ENCODE measurements around the gene CDK5RAP2. TPM values are rescaled to one million over a fixed set of nuclear protein-coding genes. Genes with fewer than 3 reads are reported as not detected.

Gene CDK5RAP2
- total RNA-seq, 1 donor from 2014 or later = 16.8 TPM

GRCh38 chr9:120477534-120478001 is 102.4 kb downstream of the CDK5RAP2 start:
- FAIRE-seq (no peak), DNase-seq (ENCODE audit: low read depth) (peak; percentile 86)
- H3K4me3 ChIP-seq (ENCODE audit: low read depth, low read length) = no peak overlapping the region
- peaks cover 1% of the 10 kb centered on the region for H3K36me3 ChIP-seq (ENCODE audit: control insufficient read depth, insufficient read depth, low read length)
- TF ChIP-seq CTCF (IDR thresholded peaks at IDR 0.05; ENCODE audit: insufficient read depth, low read length, severe bottlenecking) = peak; percentile 97
- H3K27me3 ChIP-seq (ENCODE audit: control insufficient read depth, insufficient read depth, low read length) = no peaks in the 10 kb centered on the region

GRCh38 chr9:120475341-120475740 is 104.6 kb downstream of the CDK5RAP2 start:
- no peak for FAIRE-seq
- TF ChIP-seq CTCF (IDR thresholded peaks at IDR 0.05; ENCODE audit: insufficient read depth, low read length, severe bottlenecking) = no peak
- DNase-seq (ENCODE audit: low read depth) = no peak
- Histone ChIP-seq H3K36me3 (ENCODE audit: control insufficient read depth, insufficient read depth, low read length) (peaks cover 1% of the 10 kb centered on the region), H3K27me3 (ENCODE audit: control insufficient read depth, insufficient read depth, low read length) (no peaks in the 10 kb centered on the region), H3K4me3 (ENCODE audit: low read depth, low read length) (no peak overlapping the region)

- no peaks in the 10 kb centered on the region for H3K27me3 ChIP-seq (ENCODE audit: control insufficient read depth, insufficient read depth, low read length)
- no peak for FAIRE-seq
- DNase-seq (ENCODE audit: low read depth) = no peak
- TF ChIP-seq CTCF (IDR thresholded peaks at IDR 0.05; ENCODE audit: insufficient read depth, low read length, severe bottlenecking) = no peak
- no peak overlapping the region for H3K4me3 ChIP-seq (ENCODE audit: low read depth, low read length)
- peaks cover 1% of the 10 kb centered on the region for H3K36me3 ChIP-seq (ENCODE audit: control insufficient read depth, insufficient read depth, low read length)
Observed at GRCh38 chr9:120474591-120475243, 105.2 kb downstream of the CDK5RAP2 start.

GRCh38 chr9:120473608-120474007 is 106.4 kb downstream of the CDK5RAP2 start:
- Histone ChIP-seq H3K36me3 (ENCODE audit: control insufficient read depth, insufficient read depth, low read length) (no peaks in the 10 kb centered on the region), H3K27me3 (ENCODE audit: control insufficient read depth, insufficient read depth, low read length) (no peaks in the 10 kb centered on the region), H3K4me3 (ENCODE audit: low read depth, low read length) (no peak overlapping the region)
- TF ChIP-seq CTCF (IDR thresholded peaks at IDR 0.05; ENCODE audit: insufficient read depth, low read length, severe bottlenecking) = no peak
- no peak for FAIRE-seq
- no peak for DNase-seq (ENCODE audit: low read depth)

- Histone ChIP-seq H3K4me3 (ENCODE audit: low read depth, low read length) (no peak overlapping the region), H3K36me3 (ENCODE audit: control insufficient read depth, insufficient read depth, low read length) (no peaks in the 10 kb centered on the region), H3K27me3 (ENCODE audit: control insufficient read depth, insufficient read depth, low read length) (no peaks in the 10 kb centered on the region)
- no peak for FAIRE-seq
- no peak for DNase-seq (ENCODE audit: low read depth)
- TF ChIP-seq CTCF (IDR thresholded peaks at IDR 0.05; ENCODE audit: insufficient read depth, low read length, severe bottlenecking) = no peak
Observed at GRCh38 chr9:120465685-120466407, 114.1 kb downstream of the CDK5RAP2 start.
